PC-3 (cell line): Measurements from ENCODE around the gene RAD51.

Experiments
- EZH2 ChIP-seq: fragments of 300-600 bp; sonication (generic); IDR thresholded peaks from one replicate; pipeline ENCODE4 v1.6.1; 2017; ENCODE audit warnings: antibody characterized with exemption, mild to moderate bottlenecking, low read length; ENCODE audit not compliant: unreplicated experiment
- EZH2phosphoT487 ChIP-seq: fragments of 300-600 bp; sonication (generic); IDR thresholded peaks from 2 replicates; pipeline ENCODE4 v1.6.1; 2018; ENCODE audit warnings: mild to moderate bottlenecking, antibody characterized with exemption, low read length, borderline replicate concordance
- TF ChIP-seq, protein P1 (sequence below): fragments of 300-600 bp; sonication (generic); conservative IDR thresholded peaks from 2 replicates; pipeline ENCODE4 v1.5.1; 2017; ENCODE audit warnings: antibody characterized with exemption, low read depth, mild to moderate bottlenecking, low read length

DNA sequence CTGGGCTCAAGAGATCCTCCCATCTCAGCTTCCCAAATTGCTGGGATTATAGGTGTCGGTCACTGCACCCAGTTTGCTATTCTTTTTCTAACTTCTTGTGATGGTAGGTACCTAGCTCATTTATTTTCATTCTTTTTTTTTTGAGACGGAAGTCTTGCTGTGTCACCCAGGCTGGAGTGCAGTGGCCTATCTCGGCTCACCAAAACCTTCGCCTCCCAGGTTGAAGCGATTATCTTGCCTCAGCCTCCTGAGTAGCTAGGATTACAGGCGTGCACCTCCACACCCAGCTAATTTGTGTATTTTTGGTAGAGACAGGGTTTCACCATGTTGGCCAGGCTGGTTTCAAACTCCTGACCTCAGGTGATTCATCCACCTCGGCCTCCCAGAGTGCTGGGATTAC lies 30.1 kb upstream of the RAD51 start:
- TF ChIP-seq, protein P1, sequence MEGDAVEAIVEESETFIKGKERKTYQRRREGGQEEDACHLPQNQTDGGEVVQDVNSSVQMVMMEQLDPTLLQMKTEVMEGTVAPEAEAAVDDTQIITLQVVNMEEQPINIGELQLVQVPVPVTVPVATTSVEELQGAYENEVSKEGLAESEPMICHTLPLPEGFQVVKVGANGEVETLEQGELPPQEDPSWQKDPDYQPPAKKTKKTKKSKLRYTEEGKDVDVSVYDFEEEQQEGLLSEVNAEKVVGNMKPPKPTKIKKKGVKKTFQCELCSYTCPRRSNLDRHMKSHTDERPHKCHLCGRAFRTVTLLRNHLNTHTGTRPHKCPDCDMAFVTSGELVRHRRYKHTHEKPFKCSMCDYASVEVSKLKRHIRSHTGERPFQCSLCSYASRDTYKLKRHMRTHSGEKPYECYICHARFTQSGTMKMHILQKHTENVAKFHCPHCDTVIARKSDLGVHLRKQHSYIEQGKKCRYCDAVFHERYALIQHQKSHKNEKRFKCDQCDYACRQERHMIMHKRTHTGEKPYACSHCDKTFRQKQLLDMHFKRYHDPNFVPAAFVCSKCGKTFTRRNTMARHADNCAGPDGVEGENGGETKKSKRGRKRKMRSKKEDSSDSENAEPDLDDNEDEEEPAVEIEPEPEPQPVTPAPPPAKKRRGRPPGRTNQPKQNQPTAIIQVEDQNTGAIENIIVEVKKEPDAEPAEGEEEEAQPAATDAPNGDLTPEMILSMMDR: no peak
- TF ChIP-seq EZH2 (no peak), EZH2phosphoT487 (no peak)
